GM21367 (cell line): ENCODE data around the gene AIF1.
"Not testable (repeated sequence)": the region's sequence is repeated elsewhere in the genome, so short reads cannot be mapped to it uniquely, and the experiment has no call there.

Experiments used
- ATAC-seq: cut with Tn5 transposase; IDR thresholded peaks from one replicate; pipeline ENCODE4 v1.9.1; 2021; ENCODE audit not compliant: unreplicated experiment

Gene AIF1

GRCh38 chr6:31580807-31581433 is 34.1 kb upstream of the AIF1 start:
- ATAC-seq, result peak; percentile 43

- ATAC-seq, result no peak
Observed at GRCh38 chr6:31581434-31582229, 33.4 kb upstream of the AIF1 start.

- no peak for ATAC-seq
Observed at GRCh38 chr6:31582230-31582643, 32.8 kb upstream of the AIF1 start, which contains the start of gene LTB. LTB (minus strand) TSS chr6:31582424; CDS start chr6:31582417, 7 bp downstream.

- ATAC-seq, result no peak
Observed at GRCh38 chr6:31585491-31585890, 29.5 kb upstream of the AIF1 start.

GRCh38 chr6:31586008-31586407 is 29.0 kb upstream of the AIF1 start, which contains the start of gene LST1:
LST1 (plus strand) TSS chr6:31586277; CDS start chr6:31587300, 1,023 bp downstream.
- no peak for ATAC-seq

GRCh38 chr6:31586599-31587281 is 28.3 kb upstream of the AIF1 start:
- no peak for ATAC-seq

GRCh38 chr6:31587791-31588777 is 26.9 kb upstream of the AIF1 start:
- ATAC-seq, result no peak

- no peak for ATAC-seq
Observed at GRCh38 chr6:31588871-31589650, 26.0 kb upstream of the AIF1 start.

GRCh38 chr6:31590691-31591090 is 24.3 kb upstream of the AIF1 start:
- not testable (repeated sequence) for ATAC-seq

GRCh38 chr6:31592396-31592771 is 22.6 kb upstream of the AIF1 start:
- no peak for ATAC-seq

- no peak for ATAC-seq
Observed at GRCh38 chr6:31597006-31597405, 18.0 kb upstream of the AIF1 start.

GRCh38 chr6:31607317-31607716 is 7.7 kb upstream of the AIF1 start:
- no peak for ATAC-seq

GRCh38 chr6:31609519-31610406 is 5.3 kb upstream of the AIF1 start:
- no peak for ATAC-seq

- no peak for ATAC-seq
Observed at GRCh38 chr6:31610968-31611367, 4.1 kb upstream of the AIF1 start.

GRCh38 chr6:31614075-31614619 is 887 bp upstream of the AIF1 start:
- ATAC-seq, result no peak

GRCh38 chr6:31615748-31616147 is 714 bp downstream of the AIF1 start:
- ATAC-seq, result no peak

- no peak for ATAC-seq
Observed at GRCh38 chr6:31617010-31617409, 2.0 kb downstream of the AIF1 start.

- peak; percentile 64 for ATAC-seq
Observed at GRCh38 chr6:31619805-31620585, 5.0 kb downstream of the AIF1 start.
